ENCODE data around the gene MAP1LC3B. TPM values are rescaled to one million over a fixed set of nuclear protein-coding genes. Genes with fewer than 3 reads are reported as not detected.

MAP1LC3B gene
- total RNA-seq = 64.5 TPM
- long read RNA-seq, transcript MAP1LC3B-201 (4 exons, 2,688 nt) = major isoform, 184 of 211 reads
- long read RNA-seq, partial matches to known transcripts = 0 of 211 reads
- long read RNA-seq, other reads (novel, unspliced or antisense) = 27 of 211 reads

- peak within 1 kb of the TSS; percentile 99 for H3K27ac ChIP-seq
- intact Hi-C loops (cut with DNase I) = no loop called here
- H3K4me3 ChIP-seq = peak within 1 kb of the TSS; percentile 73
- TF ChIP-seq CTCF (IDR thresholded peaks at IDR 0.05) = no peak
- no peaks in the 10 kb centered on the region for H3K27me3 ChIP-seq (ENCODE audit: low read depth)
- peaks cover 54% of the 10 kb centered on the region for H3K4me1 ChIP-seq
- no peaks in the 10 kb centered on the region for H3K36me3 ChIP-seq
- H3K9me3 ChIP-seq = no peaks in the 10 kb centered on the region
- DNase-seq = peak; percentile 96
- peak; percentile 92 to 96 for ATAC-seq
Measured at GRCh38 chr16:87391950-87392820, at the start of gene MAP1LC3B. Gene MAP1LC3B (plus strand): TSS chr16:87392336. CDS start chr16:87392428, 92 bp downstream.

GRCh38 chr16:87342504-87342903 lies 49.6 kb upstream of the MAP1LC3B start:
- H3K27ac ChIP-seq = no peak overlapping the region
- ATAC-seq (no peak), DNase-seq (no peak)

DNA sequence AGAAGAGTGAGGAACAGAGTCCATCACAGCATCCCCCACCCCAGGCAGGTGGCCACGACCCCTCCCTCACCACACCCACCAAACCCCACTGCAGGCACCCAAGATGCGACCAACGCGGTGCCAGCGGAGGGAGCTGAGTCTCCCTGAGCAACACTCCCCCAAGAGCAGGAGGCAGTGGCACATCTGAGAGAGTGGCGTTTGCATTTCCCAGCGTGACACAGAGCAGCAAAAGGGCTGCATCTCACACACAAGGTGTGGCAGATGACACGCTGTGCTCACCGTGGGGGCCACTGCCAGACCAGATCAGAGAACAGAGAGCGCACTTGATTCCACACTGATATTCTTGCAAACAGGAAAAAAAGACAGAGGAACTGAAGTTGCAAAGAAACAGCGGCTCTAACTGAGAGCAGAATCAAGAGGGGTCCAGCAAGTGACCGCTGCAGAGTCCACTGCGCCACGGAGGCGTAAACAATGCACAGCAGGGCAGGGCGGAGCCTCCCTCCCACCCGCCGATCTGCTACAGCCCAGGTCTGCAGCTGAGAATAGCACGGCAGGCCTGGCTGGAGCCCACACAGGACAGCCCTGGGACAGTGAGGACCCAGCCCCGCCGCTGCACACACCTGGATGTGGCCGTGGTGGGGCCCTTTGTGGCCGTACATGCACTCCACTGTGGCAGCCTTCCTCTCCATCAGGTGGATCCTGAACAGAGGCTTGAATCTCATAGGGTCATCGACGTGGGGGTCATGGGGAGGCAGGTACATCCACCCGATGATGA lies 49.0 kb upstream of the MAP1LC3B start:
- H3K27ac ChIP-seq = no peak overlapping the region
- no peak for DNase-seq
- no peaks in the 10 kb centered on the region for H3K9me3 ChIP-seq
- peaks cover 70% of the 10 kb centered on the region for H3K36me3 ChIP-seq
- H3K27me3 ChIP-seq (ENCODE audit: low read depth) = no peaks in the 10 kb centered on the region
- no peak for TF ChIP-seq CTCF (IDR thresholded peaks at IDR 0.05)
- peaks cover 7% of the 10 kb centered on the region for H3K4me1 ChIP-seq
- no peak overlapping the region for H3K4me3 ChIP-seq
- peak; percentile 13 for ATAC-seq
- intact Hi-C loops (cut with DNase I) = no loop called here

More at GRCh38 chr16:87342504-87342903, 49.6 kb upstream of the MAP1LC3B start:
- H3K9me3 ChIP-seq = no peaks in the 10 kb centered on the region
- peaks cover 7% of the 10 kb centered on the region for H3K4me1 ChIP-seq
- no peak overlapping the region for H3K4me3 ChIP-seq
- H3K27me3 ChIP-seq (ENCODE audit: low read depth) = no peaks in the 10 kb centered on the region
- TF ChIP-seq CTCF (IDR thresholded peaks at IDR 0.05) = no peak
- H3K36me3 ChIP-seq = peaks cover 73% of the 10 kb centered on the region
- intact Hi-C loops (cut with DNase I) = no loop called here

- ATAC-seq = no peak
- no peaks in the 10 kb centered on the region for H3K9me3 ChIP-seq
Measured at GRCh38 chr16:87343753-87344050, 48.4 kb upstream of the MAP1LC3B start.

More at GRCh38 chr16:87343753-87344050, 48.4 kb upstream of the MAP1LC3B start:
- Histone ChIP-seq H3K4me1 (peaks cover 7% of the 10 kb centered on the region), H3K36me3 (peaks cover 69% of the 10 kb centered on the region), H3K4me3 (no peak overlapping the region), H3K27ac (no peak overlapping the region), H3K27me3 (ENCODE audit: low read depth) (no peaks in the 10 kb centered on the region)
- no peak for DNase-seq
- TF ChIP-seq CTCF (IDR thresholded peaks at IDR 0.05) = no peak
- intact Hi-C loops (cut with DNase I) = no loop called here

All from lower lobe of right lung (tissue), 2 donors.